Nephron progenitor cell (in vitro differentiated cells): ENCODE data around the gene CD68.
A peak's percentile ranks its signal among the peaks of the same experiment; 100 is the strongest.

Source experiments
- DNase-seq: peaks from one replicate; pipeline ENCODE4 v3.0.0; 2021
- H3K27ac Mint-ChIP-seq: 2 replicates; pipeline ENCODE4 v1.8.0; 2021; ENCODE audit warnings: mild to moderate bottlenecking, moderate library complexity, mixed read lengths
- H3K27me3 Mint-ChIP-seq: 2 replicates; pipeline ENCODE4 v1.8.0; 2021; ENCODE audit warnings: mild to moderate bottlenecking, low read depth, mixed read lengths; ENCODE audit not compliant: poor library complexity
- H3K36me3 Mint-ChIP-seq: 2 replicates; pipeline ENCODE4 v1.8.0; 2021; ENCODE audit warnings: low read depth, mixed read lengths
- H3K4me1 Mint-ChIP-seq: 2 replicates; pipeline ENCODE4 v1.8.0; 2021; ENCODE audit warnings: mixed read lengths
- H3K4me3 Mint-ChIP-seq: 2 replicates; pipeline ENCODE4 v1.8.0; 2021; ENCODE audit warnings: mild to moderate bottlenecking, moderate library complexity, mixed read lengths
- H3K9me3 Mint-ChIP-seq: 2 replicates; pipeline ENCODE4 v1.8.0; 2021; ENCODE audit warnings: mild to moderate bottlenecking, moderate library complexity, mixed read lengths
- CTCF ChIP-seq: fragments of 200-600 bp; sonication (generic); IDR thresholded peaks from 2 replicates; pipeline ENCODE4 v1.5.0; 2021; ENCODE audit warnings: antibody characterized with exemption

The CD68 gene

GRCh38 chr17:7561589-7562207 lies 17.7 kb upstream of the CD68 start, which contains the start of gene SENP3:
Gene SENP3 (plus strand): TSS chr17:7561919. CDS start chr17:7563077, 1,158 bp downstream.
- no peak for TF ChIP-seq CTCF
- peaks cover 15% of the 10 kb centered on the region for H3K27me3 Mint-ChIP-seq
- peak within 1 kb of the TSS; percentile 98 for H3K4me3 Mint-ChIP-seq
- peak; percentile 95 for DNase-seq
- H3K36me3 Mint-ChIP-seq = peaks cover 29% of the 10 kb centered on the region
- peaks cover 60% of the 10 kb centered on the region for H3K4me1 Mint-ChIP-seq
- H3K9me3 Mint-ChIP-seq = no peaks in the 10 kb centered on the region
- peak within 1 kb of the TSS; percentile 97 for H3K27ac Mint-ChIP-seq

GRCh38 chr17:7562208-7562605 lies 17.2 kb upstream of the CD68 start:
- H3K27ac Mint-ChIP-seq = peak overlapping the region; percentile 85
- peaks cover 15% of the 10 kb centered on the region for H3K27me3 Mint-ChIP-seq
- H3K36me3 Mint-ChIP-seq = peaks cover 34% of the 10 kb centered on the region
- no peaks in the 10 kb centered on the region for H3K9me3 Mint-ChIP-seq
- no peak for DNase-seq
- no peak for TF ChIP-seq CTCF
- peaks cover 60% of the 10 kb centered on the region for H3K4me1 Mint-ChIP-seq
- H3K4me3 Mint-ChIP-seq = peak overlapping the region; percentile 98

GRCh38 chr17:7563115-7563869 lies 16.1 kb upstream of the CD68 start:
- DNase-seq = no peak
- TF ChIP-seq CTCF = no peak
- H3K36me3 Mint-ChIP-seq = peaks cover 40% of the 10 kb centered on the region
- H3K9me3 Mint-ChIP-seq = no peaks in the 10 kb centered on the region
- peaks cover 56% of the 10 kb centered on the region for H3K4me1 Mint-ChIP-seq
- peak overlapping the region; percentile 98 for H3K4me3 Mint-ChIP-seq
- H3K27me3 Mint-ChIP-seq = peaks cover 11% of the 10 kb centered on the region
- H3K27ac Mint-ChIP-seq = no peak overlapping the region

- Mint-ChIP-seq H3K27ac (no peak overlapping the region), H3K27me3 (no peaks in the 10 kb centered on the region), H3K36me3 (peaks cover 70% of the 10 kb centered on the region), H3K9me3 (no peaks in the 10 kb centered on the region), H3K4me3 (no peak overlapping the region), H3K4me1 (peaks cover 31% of the 10 kb centered on the region)
- TF ChIP-seq CTCF = no peak
- no peak for DNase-seq
Observed at GRCh38 chr17:7569571-7569970, 9.9 kb upstream of the CD68 start.

- H3K9me3 Mint-ChIP-seq = no peaks in the 10 kb centered on the region
- H3K27ac Mint-ChIP-seq = peak overlapping the region; percentile 78
- no peak for TF ChIP-seq CTCF
- no peaks in the 10 kb centered on the region for H3K27me3 Mint-ChIP-seq
- H3K4me1 Mint-ChIP-seq = peaks cover 39% of the 10 kb centered on the region
- DNase-seq = no peak
- H3K4me3 Mint-ChIP-seq = no peak overlapping the region
- peaks cover 70% of the 10 kb centered on the region for H3K36me3 Mint-ChIP-seq
Observed at GRCh38 chr17:7570351-7570750, 9.1 kb upstream of the CD68 start.

GRCh38 chr17:7572338-7572587 lies 7.2 kb upstream of the CD68 start:
- H3K27me3 Mint-ChIP-seq = no peaks in the 10 kb centered on the region
- H3K4me3 Mint-ChIP-seq = peak overlapping the region; percentile 97
- no peaks in the 10 kb centered on the region for H3K9me3 Mint-ChIP-seq
- no peak for TF ChIP-seq CTCF
- H3K36me3 Mint-ChIP-seq = peaks cover 74% of the 10 kb centered on the region
- peak overlapping the region; percentile 99 for H3K27ac Mint-ChIP-seq
- H3K4me1 Mint-ChIP-seq = peaks cover 58% of the 10 kb centered on the region
- no peak for DNase-seq
